Amygdala (tissue), 56 donors: ENCODE results near the gene PTRH2.
A peak's percentile ranks its signal among the peaks of the same experiment; 100 is the strongest.
"Not testable (repeated sequence)": the region's sequence is repeated elsewhere in the genome, so short reads cannot be mapped to it uniquely, and the experiment has no call there.

Source experiments
- DNase-seq, 56 donors: peaks; one replicate each; lab custom pipeline; 2025; lab: John Stamatoyannopoulos, UW

The PTRH2 gene

GRCh38 chr17:59707149-59707970, at the start of gene PTRH2, which contains the start of gene VMP1:
Gene PTRH2 (minus strand): TSS chr17:59707430. CDS start chr17:59697978, 9,452 bp downstream.
Gene VMP1 (plus strand): TSS chr17:59707654. CDS start chr17:59731447, 23,793 bp downstream.
- peak; percentile 74 to 99 (median 97) for DNase-seq

- no peak for DNase-seq
Observed at GRCh38 chr17:59756236-59756818, 49.1 kb upstream of the PTRH2 start.

DNA sequence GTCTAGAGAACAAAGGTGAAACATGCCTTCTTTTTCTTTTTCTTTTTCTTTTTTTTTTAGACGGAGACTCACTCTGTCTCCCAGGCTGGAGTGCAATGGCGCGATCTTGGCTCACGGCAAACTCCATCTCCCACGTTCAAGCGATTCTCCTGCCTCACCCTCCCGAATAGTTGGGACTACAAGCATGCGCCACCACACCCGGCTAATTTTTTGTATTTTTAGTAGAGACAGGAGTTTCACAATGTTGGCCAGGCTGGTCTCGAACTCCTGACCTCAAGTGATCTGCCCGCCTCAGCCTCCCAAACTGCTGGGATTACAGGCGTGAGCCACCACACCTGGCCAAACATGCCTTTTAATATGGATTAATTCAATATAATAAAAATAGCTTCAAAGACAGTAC, 47.8 kb upstream of the PTRH2 start:
- DNase-seq = not testable (repeated sequence)

- no peak for DNase-seq
Observed at GRCh38 chr17:59754552-59754951, 47.3 kb upstream of the PTRH2 start.

GRCh38 chr17:59753522-59754467, 46.6 kb upstream of the PTRH2 start:
- DNase-seq = peak in 3 of 56 donors; percentile 1 to 67 (median 18)

DNA sequence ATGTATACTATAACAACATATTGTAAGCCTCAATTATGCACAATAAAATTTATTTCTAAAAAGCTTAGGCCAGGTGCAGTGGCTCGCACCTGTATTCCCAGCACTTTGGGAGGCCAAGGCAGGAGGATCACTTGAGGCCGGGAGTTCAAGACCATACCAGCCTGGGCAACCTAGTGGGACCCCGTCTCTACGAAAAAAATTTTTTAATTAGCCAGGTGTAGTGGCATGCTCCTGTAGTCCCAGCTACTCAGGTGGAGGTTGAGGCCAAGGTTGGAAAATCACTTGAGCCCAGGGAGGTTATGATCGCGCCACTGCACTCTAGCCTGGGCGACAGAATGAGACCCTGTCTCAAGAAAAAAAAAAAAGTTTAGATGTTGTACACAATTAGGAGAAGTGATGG, 45.7 kb upstream of the PTRH2 start:
- no peak for DNase-seq

GRCh38 chr17:59752446-59752845, 45.2 kb upstream of the PTRH2 start:
- DNase-seq = no peak

GRCh38 chr17:59751955-59752413, 44.8 kb upstream of the PTRH2 start:
- DNase-seq = no peak

DNA sequence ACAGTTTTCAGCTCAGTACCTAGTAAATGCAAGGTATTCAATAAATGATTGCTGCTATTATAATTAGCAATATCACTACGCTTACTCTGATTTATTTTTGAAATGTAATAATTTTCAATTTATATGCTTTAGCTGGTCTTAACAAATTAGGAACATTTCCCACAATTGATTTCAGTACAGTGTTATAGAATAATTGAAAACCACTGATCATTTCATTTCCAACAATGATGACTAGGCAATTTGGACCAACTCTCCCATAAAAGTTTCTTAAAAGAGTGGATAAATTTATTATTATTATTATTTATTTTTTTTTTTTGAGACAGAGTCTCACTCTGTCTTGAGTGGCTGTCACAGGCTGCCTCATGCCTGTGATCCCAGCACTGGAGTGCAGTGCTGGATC, 41.4 kb upstream of the PTRH2 start:
- no peak for DNase-seq

DNA sequence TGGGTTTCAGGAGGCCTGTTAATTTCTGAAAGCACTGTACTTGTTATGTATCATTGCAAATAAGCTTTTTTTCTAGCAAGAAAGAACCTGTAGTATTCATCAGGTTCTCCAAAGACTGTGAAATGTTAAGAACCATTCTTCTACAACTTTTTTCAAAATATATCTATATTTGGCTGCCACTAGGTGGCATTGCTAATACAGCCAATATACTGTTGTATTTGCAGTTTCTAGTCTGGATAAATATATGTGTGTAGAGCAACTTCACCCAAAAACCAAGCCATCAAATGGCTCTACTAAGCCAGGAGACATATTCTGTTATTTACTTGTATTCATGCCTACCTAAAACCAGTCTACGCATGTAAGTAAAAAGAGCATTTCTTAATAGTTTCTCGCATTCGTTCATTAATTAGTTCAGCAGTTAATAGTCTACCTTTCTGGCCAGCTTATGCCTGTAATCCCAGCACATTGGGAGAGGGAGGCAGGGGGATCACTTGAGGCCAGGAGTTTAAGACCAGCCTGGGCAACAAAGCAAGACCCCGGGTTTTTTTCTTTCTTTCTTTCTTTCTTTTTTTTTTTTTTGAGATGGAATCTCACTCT, 39.7 kb upstream of the PTRH2 start:
- DNase-seq = no peak

DNA sequence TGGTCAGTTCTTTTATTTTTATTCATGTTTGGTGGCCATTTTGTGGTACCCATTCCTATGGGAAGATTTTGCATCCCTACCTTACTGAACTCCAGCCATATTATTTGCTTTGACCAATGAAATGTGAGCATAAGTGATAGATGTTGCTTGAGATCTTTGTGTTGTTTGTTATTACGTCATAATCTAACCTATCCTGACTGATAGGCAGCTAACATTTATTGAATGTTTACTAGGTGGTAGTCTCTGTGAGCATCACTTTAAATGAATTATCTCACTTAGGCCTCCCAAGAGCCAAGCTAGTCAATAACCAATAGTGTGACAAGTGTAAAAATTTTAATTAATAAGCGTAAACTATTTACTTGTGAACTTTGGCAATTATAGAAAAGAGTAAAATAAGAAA, 37.8 kb upstream of the PTRH2 start:
- DNase-seq = no peak

DNA sequence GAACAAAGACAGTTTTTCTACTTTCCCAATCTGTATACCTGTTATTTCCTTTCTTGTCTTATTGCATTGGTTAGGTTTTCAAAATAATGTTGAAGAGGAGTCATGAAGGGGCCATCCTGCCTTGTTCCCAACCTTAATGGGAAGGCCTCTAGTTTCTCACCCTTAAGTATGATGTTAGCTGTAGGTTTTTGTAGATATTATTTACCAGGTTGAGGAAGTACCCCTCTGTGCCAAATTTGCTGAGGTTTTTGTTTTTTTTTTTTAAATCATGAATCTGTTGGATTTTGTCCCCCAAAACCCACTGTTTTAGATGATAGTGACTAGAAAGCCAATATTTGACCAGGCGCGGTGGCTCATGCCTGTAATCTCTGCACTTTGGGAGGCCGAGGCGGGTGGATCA, 36.6 kb upstream of the PTRH2 start:
- no peak for DNase-seq

- no peak for DNase-seq
Observed at GRCh38 chr17:59737324-59737723, 30.1 kb upstream of the PTRH2 start.

DNA sequence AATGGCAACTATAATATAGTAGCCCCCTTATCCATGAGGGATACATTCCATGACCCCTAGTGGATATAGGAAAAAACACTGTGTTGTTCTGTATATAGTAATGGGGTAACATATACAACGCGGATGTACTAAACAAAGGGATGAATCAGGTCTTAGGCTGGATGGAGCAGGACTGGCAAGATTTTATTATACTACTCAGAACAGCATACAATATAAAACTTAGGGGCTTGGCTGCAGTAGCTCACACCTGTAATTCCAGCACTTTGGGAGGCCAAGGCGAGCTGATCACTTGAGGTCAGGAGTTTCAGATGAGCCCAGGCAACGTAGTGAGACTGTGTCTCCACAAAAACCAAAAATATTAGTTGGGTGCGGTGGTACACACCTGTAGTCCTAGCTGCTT, 27.0 kb upstream of the PTRH2 start:
- DNase-seq = no peak

GRCh38 chr17:59733697-59734096, 26.5 kb upstream of the PTRH2 start:
- no peak for DNase-seq

DNA sequence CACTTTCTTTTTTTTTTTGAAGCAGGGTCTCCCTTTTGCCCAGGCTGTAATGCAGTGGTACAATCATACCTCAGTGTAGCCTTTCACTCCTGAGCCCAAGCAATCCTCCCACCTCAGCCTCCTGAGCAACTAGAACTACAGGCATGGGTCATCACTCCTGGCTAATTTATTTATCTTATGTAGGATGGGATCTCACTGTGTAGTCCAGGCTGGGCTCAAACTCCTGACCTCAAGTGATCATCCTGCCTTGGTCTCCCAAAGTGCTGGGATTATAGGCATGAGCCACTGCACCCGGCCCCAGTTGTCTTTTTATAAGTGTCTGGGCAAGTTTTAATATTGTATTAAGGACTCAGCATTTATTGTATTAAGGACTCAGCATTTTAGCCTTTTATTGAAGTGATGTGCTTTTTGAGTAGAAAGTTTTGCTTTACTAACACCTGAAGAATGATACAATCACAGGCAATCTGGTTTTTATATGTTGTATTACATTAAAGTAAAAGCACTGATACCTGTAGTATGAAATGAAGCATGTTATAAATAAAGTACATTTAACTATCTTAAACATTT, 23.1 kb upstream of the PTRH2 start:
- DNase-seq = no peak

GRCh38 chr17:59727817-59728533, 20.7 kb upstream of the PTRH2 start:
- no peak for DNase-seq

GRCh38 chr17:59725691-59726090, 18.5 kb upstream of the PTRH2 start:
- no peak for DNase-seq

DNA sequence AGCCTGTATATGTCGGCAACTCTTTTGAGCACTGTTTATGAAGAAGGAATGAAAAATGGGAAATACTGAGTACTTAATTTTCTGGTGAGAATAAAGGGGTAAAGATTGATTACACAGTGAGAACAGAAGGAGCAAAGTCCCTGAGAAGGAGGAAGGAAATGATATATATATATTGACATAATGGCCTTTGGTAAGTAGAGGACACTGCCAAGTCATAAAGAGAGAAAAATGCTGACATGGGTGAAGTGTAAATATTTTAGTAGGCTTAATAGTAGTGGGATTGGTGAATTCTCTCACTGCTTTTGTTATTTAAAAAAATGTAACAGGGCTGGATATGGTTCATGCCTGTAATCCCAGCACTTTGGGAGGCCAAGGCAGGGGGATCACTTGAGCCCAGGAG, 16.4 kb upstream of the PTRH2 start:
- no peak for DNase-seq
